K562 (cell line): ENCODE results near the gene MTO1.

Experiments used
- ATF6 ChIP-seq: sonication (generic); formaldehyde crosslinking; IDR thresholded peaks from 2 replicates; pipeline ENCODE4 v1.4.0; 2020; ENCODE audit warnings: mild to moderate bottlenecking, missing genetic modification reagents
- BRCA1 ChIP-seq, 2 experiments: fragments of 450-650 bp in 1 of 2; sonication (generic) in 1 of 2; formaldehyde crosslinking in 1 of 2; IDR thresholded peaks; 2 replicates each; pipeline versions ENCODE4 v1.5.0 to v1.6.1; 2017 to 2020; ENCODE audit warnings: mild to moderate bottlenecking in 1 of 2, missing genetic modification reagents in 1 of 2
- C11orf30 ChIP-seq: fragments of 450-650 bp; IDR thresholded peaks from 2 replicates; pipeline ENCODE4 v1.6.1; 2016; ENCODE audit warnings: low read depth, mild to moderate bottlenecking
- HDAC1 ChIP-seq, 2 experiments: fragments of 450-650 bp; IDR thresholded peaks; 2 replicates each; pipeline ENCODE4 v1.6.1; 2016 to 2017; ENCODE audit warnings: inconsistent platforms in 1 of 2, mild to moderate bottlenecking in 1 of 2, moderate library complexity in 1 of 2
- NRF1 ChIP-seq, 2 experiments: fragments of 450-650 bp; IDR thresholded peaks in 1 of 2; conservative IDR thresholded peaks in 1 of 2; 2 replicates each; pipeline ENCODE4 v1.6.1; 2014; ENCODE audit warnings: mild to moderate bottlenecking in 2 of 2
- POLR2A ChIP-seq: fragments of 450-650 bp; conservative IDR thresholded peaks from 2 replicates; pipeline ENCODE4 v1.6.1; 2016
- RCOR1 ChIP-seq, 2 experiments: IDR thresholded peaks; 2 replicates each; pipeline ENCODE4 v1.6.1; 2012; ENCODE audit warnings: low read depth in 2 of 2, low read length in 2 of 2, borderline replicate concordance in 1 of 2, improper control_type of control experiment in 1 of 2
- REST ChIP-seq, 2 experiments: fragments of 450-650 bp; formaldehyde crosslinking in 1 of 2; IDR thresholded peaks; 2 replicates each; pipeline versions ENCODE4 v1.4.0 to v1.6.1; 2014 to 2020; ENCODE audit warnings: mild to moderate bottlenecking in 2 of 2, borderline replicate concordance in 1 of 2, low read depth in 1 of 2
- TAF1 ChIP-seq: IDR thresholded peaks from 2 replicates; pipeline ENCODE4 v1.6.1; 2011; ENCODE audit warnings: mild to moderate bottlenecking, low read length, moderate library complexity; ENCODE audit not compliant: insufficient read depth, control insufficient read depth, severe bottlenecking; ENCODE audit errors: extremely low read depth
- ZNF3 ChIP-seq: fragments of 250-450 bp; sonication (Bioruptor Pico); IDR thresholded peaks from 2 replicates; pipeline ENCODE4 v1.5.0; 2021; ENCODE audit warnings: mild to moderate bottlenecking, moderate library complexity
- ZZZ3 ChIP-seq: fragments of 450-650 bp; IDR thresholded peaks from 2 replicates; pipeline ENCODE4 v1.6.1; 2016; ENCODE audit warnings: antibody characterized with exemption, mild to moderate bottlenecking, moderate library complexity
- TF ChIP-seq, protein P1 (sequence below), 3 experiments: fragments of 200-800 bp in 1 of 3; fragments of 250-450 bp in 1 of 3; fragments of 450-650 bp in 1 of 3; sonication (Bioruptor Pico) in 1 of 3; sonication (Bioruptor generic) in 1 of 3; formaldehyde crosslinking in 1 of 3; IDR thresholded peaks; 2 replicates each; pipeline versions ENCODE4 v1.6.1 to v1.8.0; 2016 to 2022; ENCODE audit warnings: mild to moderate bottlenecking in 2 of 3, missing genetic modification characterization in 2 of 3, missing compliant biosample characterization in 1 of 3, moderate library complexity in 1 of 3
- TF ChIP-seq, protein P2 (sequence below), 3 experiments: IDR thresholded peaks in 2 of 3; conservative IDR thresholded peaks in 1 of 3; 2 replicates each; pipeline ENCODE4 v1.5.1; 2011 to 2012; ENCODE audit warnings: low read length in 3 of 3, mild to moderate bottlenecking in 3 of 3, control low read depth in 2 of 3, improper control_type of control experiment in 1 of 3, inconsistent platforms in 1 of 3, low read depth in 1 of 3, mixed read lengths in 1 of 3, moderate library complexity in 1 of 3; ENCODE audit not compliant: insufficient read depth in 2 of 3

GRCh38 chr6:73481969-73482368 is 20.4 kb downstream of the MTO1 start:
- TF ChIP-seq RCOR1 (IDR thresholded peaks at IDR 0.05; ENCODE audit: borderline replicate concordance in 1 of 2, low read depth in 2 of 2, low read length in 2 of 2) (no peak), NRF1 (conservative IDR thresholded peaks at IDR 0.05 in 1 of 2, IDR thresholded peaks at IDR 0.05 in 1 of 2) (no peak), HDAC1 (IDR thresholded peaks at IDR 0.05) (no peak), BRCA1 (IDR thresholded peaks at IDR 0.05) (no peak), BRCA1 (CRISPR knock-in tag; IDR thresholded peaks at IDR 0.05) (no peak), REST (IDR thresholded peaks at IDR 0.05; ENCODE audit: borderline replicate concordance) (no peak), REST (CRISPR knock-in tag; IDR thresholded peaks at IDR 0.05; ENCODE audit: low read depth) (no peak), TAF1 (no peak), ZNF3 (no peak), ZZZ3 (no peak), C11orf30 (no peak), ATF6 (CRISPR knock-in tag) (no peak), POLR2A (no peak)
- TF ChIP-seq, protein P1, sequence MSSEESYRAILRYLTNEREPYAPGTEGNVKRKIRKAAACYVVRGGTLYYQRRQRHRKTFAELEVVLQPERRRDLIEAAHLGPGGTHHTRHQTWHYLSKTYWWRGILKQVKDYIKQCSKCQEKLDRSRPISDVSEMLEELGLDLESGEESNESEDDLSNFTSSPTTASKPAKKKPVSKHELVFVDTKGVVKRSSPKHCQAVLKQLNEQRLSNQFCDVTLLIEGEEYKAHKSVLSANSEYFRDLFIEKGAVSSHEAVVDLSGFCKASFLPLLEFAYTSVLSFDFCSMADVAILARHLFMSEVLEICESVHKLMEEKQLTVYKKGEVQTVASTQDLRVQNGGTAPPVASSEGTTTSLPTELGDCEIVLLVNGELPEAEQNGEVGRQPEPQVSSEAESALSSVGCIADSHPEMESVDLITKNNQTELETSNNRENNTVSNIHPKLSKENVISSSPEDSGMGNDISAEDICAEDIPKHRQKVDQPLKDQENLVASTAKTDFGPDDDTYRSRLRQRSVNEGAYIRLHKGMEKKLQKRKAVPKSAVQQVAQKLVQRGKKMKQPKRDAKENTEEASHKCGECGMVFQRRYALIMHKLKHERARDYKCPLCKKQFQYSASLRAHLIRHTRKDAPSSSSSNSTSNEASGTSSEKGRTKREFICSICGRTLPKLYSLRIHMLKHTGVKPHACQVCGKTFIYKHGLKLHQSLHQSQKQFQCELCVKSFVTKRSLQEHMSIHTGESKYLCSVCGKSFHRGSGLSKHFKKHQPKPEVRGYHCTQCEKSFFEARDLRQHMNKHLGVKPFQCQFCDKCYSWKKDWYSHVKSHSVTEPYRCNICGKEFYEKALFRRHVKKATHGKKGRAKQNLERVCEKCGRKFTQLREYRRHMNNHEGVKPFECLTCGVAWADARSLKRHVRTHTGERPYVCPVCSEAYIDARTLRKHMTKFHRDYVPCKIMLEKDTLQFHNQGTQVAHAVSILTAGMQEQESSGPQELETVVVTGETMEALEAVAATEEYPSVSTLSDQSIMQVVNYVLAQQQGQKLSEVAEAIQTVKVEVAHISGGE (CRISPR knock-in tag; IDR thresholded peaks at IDR 0.05), result no peak
- TF ChIP-seq, protein P2, sequence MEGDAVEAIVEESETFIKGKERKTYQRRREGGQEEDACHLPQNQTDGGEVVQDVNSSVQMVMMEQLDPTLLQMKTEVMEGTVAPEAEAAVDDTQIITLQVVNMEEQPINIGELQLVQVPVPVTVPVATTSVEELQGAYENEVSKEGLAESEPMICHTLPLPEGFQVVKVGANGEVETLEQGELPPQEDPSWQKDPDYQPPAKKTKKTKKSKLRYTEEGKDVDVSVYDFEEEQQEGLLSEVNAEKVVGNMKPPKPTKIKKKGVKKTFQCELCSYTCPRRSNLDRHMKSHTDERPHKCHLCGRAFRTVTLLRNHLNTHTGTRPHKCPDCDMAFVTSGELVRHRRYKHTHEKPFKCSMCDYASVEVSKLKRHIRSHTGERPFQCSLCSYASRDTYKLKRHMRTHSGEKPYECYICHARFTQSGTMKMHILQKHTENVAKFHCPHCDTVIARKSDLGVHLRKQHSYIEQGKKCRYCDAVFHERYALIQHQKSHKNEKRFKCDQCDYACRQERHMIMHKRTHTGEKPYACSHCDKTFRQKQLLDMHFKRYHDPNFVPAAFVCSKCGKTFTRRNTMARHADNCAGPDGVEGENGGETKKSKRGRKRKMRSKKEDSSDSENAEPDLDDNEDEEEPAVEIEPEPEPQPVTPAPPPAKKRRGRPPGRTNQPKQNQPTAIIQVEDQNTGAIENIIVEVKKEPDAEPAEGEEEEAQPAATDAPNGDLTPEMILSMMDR (IDR thresholded peaks at IDR 0.05 in 2 of 3, conservative IDR thresholded peaks at IDR 0.05 in 1 of 3; ENCODE audit: insufficient read depth in 2 of 3, low read depth in 1 of 3, low read length in 3 of 3), result no peak
